ENCODE data around the gene GALNTL6.

The GALNTL6 gene

DNA sequence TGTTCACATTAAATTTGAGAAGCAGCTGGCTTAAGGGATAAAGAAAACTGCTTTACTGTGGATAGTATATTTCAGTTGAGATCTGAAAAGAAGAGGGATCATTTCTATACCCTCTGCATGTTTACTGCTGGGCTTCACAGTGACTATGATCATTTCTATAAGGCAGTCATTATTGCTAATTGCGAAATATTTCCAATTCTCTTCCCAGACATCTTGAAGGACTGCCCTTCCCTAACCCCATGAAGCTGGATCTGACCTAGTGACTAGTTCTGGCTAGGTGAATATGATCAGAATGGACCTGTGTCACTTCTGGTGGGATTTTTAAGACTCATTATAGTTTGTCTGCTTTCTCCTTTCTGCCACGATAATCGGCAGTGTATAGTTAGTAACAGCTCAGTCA, 848.9 kb downstream of the GALNTL6 start:
- Mint-ChIP-seq H3K4me1 (no peaks in the 10 kb centered on the region), H3K9me3 (peaks cover 10 to 12% of the 10 kb centered on the region in 2 donors), H3K27me3 (no peaks in the 10 kb centered on the region), H3K27ac (no peak overlapping the region), H3K4me3 (no peak overlapping the region)
- no peak for DNase-seq
- ATAC-seq: no peak

DNA sequence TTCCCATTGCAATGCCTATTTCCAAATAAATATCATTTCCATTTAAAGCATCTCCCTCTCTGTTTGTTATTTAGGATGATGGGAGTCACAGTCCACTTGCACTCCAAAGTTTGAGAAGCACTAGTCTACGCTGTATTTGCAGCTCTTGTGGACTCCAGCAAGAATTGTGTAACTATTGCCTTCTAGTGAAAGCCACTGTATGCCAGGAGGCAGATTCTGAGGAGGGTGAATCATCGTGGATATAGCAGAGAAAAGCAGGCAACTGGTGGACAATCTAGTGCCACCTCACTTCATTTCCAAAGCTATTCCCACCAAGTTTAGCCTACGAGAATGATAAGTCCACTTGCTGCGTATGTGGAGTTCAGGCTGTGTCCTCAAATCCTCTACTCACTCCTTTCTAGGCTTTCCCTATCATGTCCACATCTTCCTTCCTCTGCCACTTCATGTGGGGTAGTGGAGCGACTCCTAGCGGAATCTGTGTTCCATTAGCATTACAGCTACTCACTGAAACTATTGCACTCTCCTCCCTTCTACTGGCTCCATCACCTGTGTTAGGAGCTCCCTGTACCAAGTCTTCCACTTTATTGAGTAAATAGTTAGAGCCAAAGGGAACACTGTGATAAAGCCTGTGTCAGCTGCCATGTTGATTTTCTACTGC, 853.6 kb downstream of the GALNTL6 start:
- peak overlapping the region in 1 of 2 donors; percentile 64 for H3K27ac Mint-ChIP-seq
- DNase-seq (no peak), ATAC-seq (no peak)
- H3K27me3 Mint-ChIP-seq: no peaks in the 10 kb centered on the region
- H3K4me1 Mint-ChIP-seq: no peaks in the 10 kb centered on the region
- no peak overlapping the region for H3K4me3 Mint-ChIP-seq
- peaks cover 11 to 12% of the 10 kb centered on the region in 2 donors for H3K9me3 Mint-ChIP-seq

DNA sequence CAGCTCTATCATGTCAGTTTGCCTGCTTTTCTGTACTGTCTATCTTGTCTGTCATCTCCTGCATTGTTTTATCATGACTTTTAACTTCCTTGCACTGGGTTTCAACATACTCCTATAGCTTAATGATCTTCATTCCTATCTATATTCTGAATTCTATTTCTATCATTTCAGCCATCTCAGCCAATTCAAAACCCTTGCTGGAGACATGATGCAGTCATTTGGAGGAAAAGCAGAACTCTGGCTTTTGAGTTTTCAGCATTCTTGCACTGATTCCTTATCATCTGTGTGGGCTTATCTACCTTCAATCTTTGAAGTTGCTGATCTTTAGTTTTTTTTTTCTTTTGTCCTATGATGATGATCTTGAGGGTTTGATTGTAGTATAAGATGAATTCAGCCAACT, 861.6 kb downstream of the GALNTL6 start:
- Mint-ChIP-seq H3K9me3 (peaks cover 17 to 20% of the 10 kb centered on the region in 2 donors), H3K27ac (no peak overlapping the region), H3K4me1 (no peaks in the 10 kb centered on the region), H3K27me3 (no peaks in the 10 kb centered on the region), H3K4me3 (no peak overlapping the region)
- ATAC-seq (no peak), DNase-seq (no peak)

DNA sequence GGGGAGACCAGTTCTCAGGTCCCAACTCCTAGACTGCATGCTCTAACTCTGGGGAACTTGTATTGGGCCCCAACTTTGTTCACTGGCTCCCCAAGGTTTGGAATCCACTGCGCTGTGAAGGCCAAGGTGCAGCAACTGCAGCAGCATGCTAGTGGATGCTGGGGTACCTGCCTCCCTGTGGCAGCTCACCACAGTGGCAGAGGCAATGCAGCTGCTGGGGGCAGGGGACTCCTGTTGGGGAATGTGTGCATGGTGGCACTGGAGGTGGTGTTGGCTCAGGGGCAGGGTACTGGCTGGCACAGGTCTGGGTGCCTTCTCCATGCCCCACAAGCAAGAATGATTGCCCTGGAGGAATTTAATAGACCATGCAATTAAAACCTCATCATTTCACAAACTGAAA, 862.0 kb downstream of the GALNTL6 start:
- H3K27me3 Mint-ChIP-seq: no peaks in the 10 kb centered on the region

DNA sequence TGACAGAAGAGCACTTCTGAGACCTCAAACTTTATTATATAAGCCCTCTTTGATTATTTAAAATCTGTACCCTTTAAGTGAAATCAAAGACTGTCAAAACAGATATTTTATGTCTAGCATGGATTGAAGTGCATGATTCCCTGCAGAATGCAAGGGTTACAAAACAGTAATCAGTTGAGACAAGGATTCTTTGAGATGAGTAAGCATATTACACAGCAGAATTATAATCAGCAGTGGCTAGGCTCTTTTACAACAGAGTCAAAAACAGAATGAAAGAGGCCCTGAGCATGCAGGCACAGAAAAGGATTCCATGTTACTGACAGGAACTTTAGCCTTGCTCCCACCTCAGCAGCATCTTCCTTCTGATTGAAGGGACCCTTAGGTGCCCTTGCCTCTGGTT, 867.5 kb downstream of the GALNTL6 start:
- H3K4me3 Mint-ChIP-seq: no peak overlapping the region
- H3K27me3 Mint-ChIP-seq: no peaks in the 10 kb centered on the region
- H3K4me1 Mint-ChIP-seq: no peaks in the 10 kb centered on the region
- H3K27ac Mint-ChIP-seq: no peak overlapping the region
- DNase-seq (no peak), ATAC-seq (no peak)
- peaks cover 0 to 7% of the 10 kb centered on the region in 2 donors for H3K9me3 Mint-ChIP-seq

More for the DNA sequence above, 862.0 kb downstream of the GALNTL6 start:
- DNase-seq (no peak), ATAC-seq (no peak)
- H3K4me3 Mint-ChIP-seq: no peak overlapping the region
- no peaks in the 10 kb centered on the region for H3K4me1 Mint-ChIP-seq
- peaks cover 17 to 20% of the 10 kb centered on the region in 2 donors for H3K9me3 Mint-ChIP-seq
- no peak overlapping the region for H3K27ac Mint-ChIP-seq

DNA sequence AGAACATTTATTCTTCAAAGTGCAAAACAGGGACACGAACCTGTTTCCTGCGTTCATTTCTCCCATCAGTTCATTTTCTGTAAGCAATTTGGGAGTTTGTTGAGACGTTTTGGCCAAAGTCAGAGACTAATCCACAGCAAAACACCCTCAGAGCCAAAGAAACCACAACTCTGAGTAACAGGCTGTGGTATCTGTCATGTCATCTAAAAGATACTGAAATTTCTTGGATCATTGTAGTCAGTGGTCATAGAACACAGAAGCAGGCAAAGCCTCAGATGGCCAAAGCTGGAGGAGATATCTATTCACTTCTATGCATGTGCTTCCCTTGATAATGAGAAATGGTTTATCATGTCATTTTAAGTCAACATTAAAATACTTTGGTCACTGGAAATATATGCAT, 869.8 kb downstream of the GALNTL6 start:
- Mint-ChIP-seq H3K9me3 (peaks cover 0 to 4% of the 10 kb centered on the region in 2 donors), H3K4me1 (no peaks in the 10 kb centered on the region), H3K27me3 (no peaks in the 10 kb centered on the region), H3K27ac (no peak overlapping the region), H3K4me3 (no peak overlapping the region)
- ATAC-seq (no peak), DNase-seq (no peak)

DNA sequence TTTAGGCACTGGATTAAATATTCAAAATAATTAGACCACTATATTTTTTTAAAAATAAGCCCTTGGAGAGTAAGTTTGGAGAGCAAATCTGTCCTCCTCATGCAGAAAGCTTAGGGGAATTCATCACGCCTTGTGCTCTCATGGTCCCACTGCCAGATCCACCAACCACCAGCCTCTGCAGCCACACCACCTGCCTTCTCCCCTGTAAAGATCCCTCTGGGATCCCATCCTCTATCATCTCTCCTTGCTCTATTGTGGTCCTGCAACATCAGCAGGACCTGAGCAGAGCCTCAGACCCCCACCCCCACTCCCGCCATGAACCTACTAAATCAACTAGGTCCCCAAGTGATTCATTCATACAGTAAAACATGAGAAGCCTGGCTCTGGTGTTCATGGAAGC, 872.8 kb downstream of the GALNTL6 start:
- Mint-ChIP-seq H3K4me3 (no peak overlapping the region), H3K27ac (no peak overlapping the region), H3K4me1 (no peaks in the 10 kb centered on the region), H3K9me3 (peaks cover 4 to 6% of the 10 kb centered on the region in 2 donors), H3K27me3 (no peaks in the 10 kb centered on the region)
- ATAC-seq: no peak
- no peak for DNase-seq

DNA sequence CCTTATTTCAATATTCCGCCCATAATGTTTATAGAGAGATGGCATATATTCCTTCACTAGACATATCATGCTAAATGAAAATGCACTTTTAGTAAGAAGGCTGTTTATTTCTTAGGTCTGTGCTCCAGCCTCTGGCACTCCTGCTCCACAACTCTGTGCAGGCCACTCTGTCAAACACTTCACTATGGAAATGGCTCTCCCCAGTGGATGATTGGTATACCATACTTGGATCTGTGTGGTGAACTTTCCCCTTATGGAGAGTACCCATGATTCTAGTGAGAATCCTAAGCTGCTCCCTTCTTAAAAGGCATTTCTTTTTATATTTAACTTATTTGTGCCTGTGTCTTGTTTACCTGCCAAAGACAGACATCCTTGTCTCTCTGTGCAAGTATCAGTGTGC, 875.3 kb downstream of the GALNTL6 start:
- Mint-ChIP-seq H3K27me3 (no peaks in the 10 kb centered on the region), H3K4me1 (no peaks in the 10 kb centered on the region)
- ATAC-seq: no peak

DNA sequence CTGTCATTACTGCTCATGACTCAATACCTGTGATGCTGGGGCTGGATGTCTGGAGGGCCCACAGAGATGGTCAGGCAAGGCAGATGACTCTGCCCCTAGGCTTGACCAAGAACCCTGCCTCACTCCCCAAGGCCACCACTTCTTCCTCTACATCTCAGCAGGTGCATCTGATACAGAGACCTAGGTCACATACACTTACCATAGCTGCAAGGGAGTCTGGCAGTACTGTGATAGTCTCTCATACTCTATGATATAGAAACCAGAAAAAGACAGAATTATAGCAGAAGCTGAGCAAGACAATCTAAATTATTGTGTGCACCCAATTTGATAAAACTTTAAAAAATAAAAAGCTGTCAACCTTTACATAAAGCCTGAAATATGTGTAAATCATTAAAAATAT, 878.3 kb downstream of the GALNTL6 start:
- Mint-ChIP-seq H3K4me1 (no peaks in the 10 kb centered on the region), H3K27ac (no peak overlapping the region), H3K4me3 (no peak overlapping the region), H3K9me3 (peaks cover 5 to 24% of the 10 kb centered on the region in 2 donors), H3K27me3 (no peaks in the 10 kb centered on the region)
- no peak for ATAC-seq
- no peak for DNase-seq

More for the DNA sequence above, 875.3 kb downstream of the GALNTL6 start:
- H3K27ac Mint-ChIP-seq: no peak overlapping the region
- no peak overlapping the region for H3K4me3 Mint-ChIP-seq
- no peak for DNase-seq
- H3K9me3 Mint-ChIP-seq: peaks cover 5 to 19% of the 10 kb centered on the region in 2 donors

DNA sequence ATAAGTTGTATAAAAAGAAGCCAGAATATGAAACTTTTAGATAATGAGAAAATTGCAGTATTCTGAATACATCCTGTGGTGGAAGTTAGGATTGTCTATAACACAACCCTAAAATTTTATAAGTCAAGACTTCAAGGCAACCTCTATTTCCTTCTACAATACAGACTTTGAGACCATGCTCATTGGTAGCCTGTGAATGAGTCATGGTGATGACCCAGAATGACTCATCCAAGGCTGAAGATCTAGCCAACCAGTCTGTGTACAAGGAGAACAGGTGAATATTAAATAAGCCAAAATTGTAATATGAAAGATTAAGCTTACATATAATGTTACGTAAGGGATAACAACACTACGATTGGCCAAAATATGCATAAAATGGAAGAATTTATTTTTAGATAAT, 879.5 kb downstream of the GALNTL6 start:
- Mint-ChIP-seq H3K27ac (no peak overlapping the region), H3K27me3 (no peaks in the 10 kb centered on the region), H3K4me3 (no peak overlapping the region), H3K9me3 (peaks cover 5 to 27% of the 10 kb centered on the region in 2 donors), H3K4me1 (no peaks in the 10 kb centered on the region)
- ATAC-seq: no peak
- no peak for DNase-seq

DNA sequence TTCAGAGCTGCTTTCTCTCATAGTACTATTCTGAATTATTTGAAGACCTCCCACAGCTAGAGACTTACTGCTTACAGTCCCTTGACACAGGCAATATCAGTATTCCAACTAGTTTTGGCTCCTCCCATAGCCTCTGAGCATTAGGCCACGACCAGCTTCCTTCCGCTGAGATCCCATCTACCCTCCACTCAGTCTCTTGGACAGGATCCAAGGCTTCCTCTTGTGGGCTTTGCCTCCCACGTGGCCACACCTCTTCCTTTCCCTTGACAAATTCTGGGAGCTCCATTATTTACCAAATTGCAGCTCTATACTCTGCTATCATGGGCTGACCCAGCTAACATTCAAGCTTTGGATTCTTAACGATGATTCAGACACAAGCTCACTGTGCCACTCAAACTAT, 885.1 kb downstream of the GALNTL6 start:
- DNase-seq (no peak), ATAC-seq (no peak)
- Mint-ChIP-seq H3K27ac (no peak overlapping the region), H3K4me3 (no peak overlapping the region), H3K9me3 (peaks cover 0 to 11% of the 10 kb centered on the region in 2 donors), H3K27me3 (no peaks in the 10 kb centered on the region), H3K4me1 (no peaks in the 10 kb centered on the region)

DNA sequence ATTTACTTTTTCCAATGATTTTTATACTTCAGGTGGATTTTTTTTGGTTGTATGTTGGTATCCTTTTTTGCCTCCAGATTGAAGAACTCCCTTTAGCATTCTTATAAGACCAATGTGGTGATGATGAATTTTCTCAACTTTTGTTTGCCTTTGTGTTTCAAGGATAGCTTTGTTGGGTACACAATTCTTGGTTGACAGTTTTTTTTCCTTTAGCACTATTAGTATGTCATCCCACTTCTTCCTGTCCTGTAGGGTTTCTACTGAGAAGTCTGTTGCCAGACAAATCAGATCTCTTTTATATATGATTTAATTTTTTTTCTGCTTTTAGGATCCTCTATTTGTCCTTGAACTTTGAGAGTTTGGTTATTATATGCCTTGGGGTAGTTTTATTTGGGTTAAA, 892.4 kb downstream of the GALNTL6 start:
- Mint-ChIP-seq H3K4me1 (no peaks in the 10 kb centered on the region), H3K27ac (no peak overlapping the region)

DNA sequence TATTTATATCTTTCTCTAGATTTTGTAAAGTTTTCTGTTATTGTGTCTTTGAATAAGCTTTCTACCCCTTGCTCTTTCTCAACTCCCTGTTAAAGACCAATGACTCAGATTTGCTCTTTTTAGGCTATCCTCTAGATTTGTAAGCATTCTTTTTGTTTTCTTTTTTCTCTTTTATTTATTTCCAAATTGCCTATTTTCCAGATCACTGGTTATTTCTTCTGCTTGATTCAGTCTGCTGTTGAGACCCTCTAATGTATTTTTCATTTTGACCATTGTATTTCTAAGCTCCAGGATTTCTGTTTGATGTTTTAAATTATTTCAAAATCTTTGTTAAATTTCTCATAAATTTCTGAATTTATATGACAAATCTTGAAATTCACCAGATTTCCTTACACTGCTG, 892.8 kb downstream of the GALNTL6 start:
- Mint-ChIP-seq H3K27ac (no peak overlapping the region), H3K27me3 (no peaks in the 10 kb centered on the region), H3K4me3 (no peak overlapping the region), H3K4me1 (no peaks in the 10 kb centered on the region), H3K9me3 (peaks cover 5 to 28% of the 10 kb centered on the region in 2 donors)
- DNase-seq: no peak
- no peak for ATAC-seq

More for the DNA sequence above, 892.4 kb downstream of the GALNTL6 start:
- H3K9me3 Mint-ChIP-seq: peaks cover 5 to 25% of the 10 kb centered on the region in 2 donors
- no peak for DNase-seq
- H3K27me3 Mint-ChIP-seq: no peaks in the 10 kb centered on the region
- no peak overlapping the region for H3K4me3 Mint-ChIP-seq
- ATAC-seq: no peak

DNA sequence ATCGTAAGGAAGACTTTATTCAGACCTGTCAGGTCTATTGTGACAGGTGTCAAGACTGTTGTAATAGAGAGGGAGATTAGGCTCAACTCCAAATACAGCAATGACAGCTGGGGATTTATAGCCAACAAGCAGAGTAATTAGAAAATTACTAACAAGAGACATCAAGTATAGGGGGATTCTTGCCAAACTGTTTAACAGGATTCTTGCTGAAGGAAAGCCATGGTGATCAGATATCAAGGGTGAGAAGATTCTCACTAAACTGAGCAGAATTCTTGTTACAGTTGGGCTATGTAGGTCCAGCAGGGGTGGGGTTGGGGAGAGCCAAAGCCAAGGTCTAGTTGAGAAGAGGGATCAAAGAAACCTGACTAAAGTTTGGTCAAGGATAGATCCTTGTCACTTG, 894.4 kb downstream of the GALNTL6 start:
- no peak overlapping the region for H3K27ac Mint-ChIP-seq
- no peaks in the 10 kb centered on the region for H3K27me3 Mint-ChIP-seq
- ATAC-seq: no peak
- peaks cover 6 to 38% of the 10 kb centered on the region in 2 donors for H3K9me3 Mint-ChIP-seq
- DNase-seq: no peak
- H3K4me3 Mint-ChIP-seq: no peak overlapping the region
- H3K4me1 Mint-ChIP-seq: no peaks in the 10 kb centered on the region

DNA sequence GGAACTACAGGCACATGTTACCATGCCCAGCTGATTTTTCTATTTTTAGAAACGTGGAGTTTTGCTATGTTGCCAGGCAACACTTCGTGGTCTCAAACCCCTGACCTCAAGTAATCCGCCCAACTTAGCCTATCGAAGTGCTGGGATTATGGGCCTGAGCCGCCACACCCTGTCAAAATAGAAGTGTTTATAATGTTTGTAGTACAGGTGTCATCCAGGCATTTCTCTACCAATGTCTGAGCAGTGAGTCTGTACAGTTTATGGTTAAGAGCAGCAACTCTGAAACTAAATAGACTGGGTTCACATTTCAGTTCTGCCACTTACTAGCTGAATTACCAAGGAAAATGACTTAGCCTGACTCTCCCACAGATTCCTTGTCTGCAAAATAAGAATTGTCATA, 895.0 kb downstream of the GALNTL6 start:
- Mint-ChIP-seq H3K9me3 (peaks cover 12 to 38% of the 10 kb centered on the region in 2 donors), H3K4me1 (no peaks in the 10 kb centered on the region), H3K27ac (no peak overlapping the region), H3K4me3 (no peak overlapping the region), H3K27me3 (no peaks in the 10 kb centered on the region)
- no peak for DNase-seq
- no peak for ATAC-seq

DNA sequence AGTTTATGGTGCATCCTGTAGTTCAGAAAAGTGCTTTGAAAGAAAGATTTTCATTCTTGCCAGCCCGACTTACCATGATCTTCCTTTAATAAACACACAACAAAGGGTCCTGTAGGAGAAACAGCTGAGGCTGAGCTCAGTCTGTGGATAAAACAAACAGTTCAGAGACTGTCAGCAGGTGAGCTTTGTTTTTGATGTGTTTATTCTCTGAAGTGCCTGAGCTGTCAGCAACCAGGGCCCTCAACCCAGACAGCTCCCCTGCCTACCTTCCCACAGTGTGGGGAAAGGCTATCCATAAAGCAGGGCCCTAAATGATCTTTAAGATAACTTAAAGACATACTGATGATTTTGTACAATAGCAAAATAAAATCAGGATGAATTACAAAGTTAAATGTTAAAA, 896.2 kb downstream of the GALNTL6 start:
- Mint-ChIP-seq H3K9me3 (peaks cover 7 to 38% of the 10 kb centered on the region in 2 donors), H3K27me3 (no peaks in the 10 kb centered on the region), H3K4me1 (no peaks in the 10 kb centered on the region), H3K27ac (no peak overlapping the region), H3K4me3 (no peak overlapping the region)
- DNase-seq: no peak
- no peak for ATAC-seq

DNA sequence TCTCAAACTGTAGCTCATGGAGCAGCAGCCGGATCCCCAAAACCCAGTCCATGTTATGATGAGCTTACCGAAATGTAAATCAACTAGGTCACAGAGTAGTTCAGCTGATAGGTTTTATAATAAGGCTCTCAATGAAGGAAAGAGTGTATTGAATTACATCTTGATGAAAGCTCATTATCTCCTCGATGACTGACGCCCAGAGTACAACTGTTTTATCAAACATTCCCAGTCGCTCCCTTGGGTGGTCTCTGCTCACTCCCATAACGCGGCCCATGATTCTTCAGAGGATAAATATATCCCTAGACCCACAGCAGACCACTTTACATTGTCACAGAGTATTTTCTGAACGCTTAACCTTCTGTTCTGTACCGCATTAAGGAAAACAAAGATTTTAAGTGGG, 903.1 kb downstream of the GALNTL6 start:
- H3K27ac Mint-ChIP-seq: no peak overlapping the region
- DNase-seq (no peak), ATAC-seq (no peak)
- H3K9me3 Mint-ChIP-seq: peaks cover 7% of the 10 kb centered on the region in 2 donors
- no peaks in the 10 kb centered on the region for H3K27me3 Mint-ChIP-seq
- H3K4me3 Mint-ChIP-seq: no peak overlapping the region
- no peaks in the 10 kb centered on the region for H3K4me1 Mint-ChIP-seq
